Tibial nerve (tissue), 3 donors: ENCODE measurements around the gene TM2D1.

ENCODE experiments used
- POLR2A ChIP-seq, 2 donors: fragments of 450-650 bp; IDR thresholded peaks; one replicate each; pipeline ENCODE4 v1.6.1; 2017; ENCODE audit warnings: antibody characterized with exemption in 2 of 2, mild to moderate bottlenecking in 2 of 2, moderate library complexity in 2 of 2
- TF ChIP-seq, protein P1 (sequence below), 5 experiments: fragments of 200-600 bp in 3 of 5; fragments of 450-650 bp in 2 of 5; sonication (generic) in 3 of 5; IDR thresholded peaks; one replicate each; pipeline ENCODE4 v1.5.1; 2016 to 2019; ENCODE audit warnings: antibody characterized with exemption in 5 of 5, mild to moderate bottlenecking in 3 of 5, moderate library complexity in 2 of 5

DNA sequence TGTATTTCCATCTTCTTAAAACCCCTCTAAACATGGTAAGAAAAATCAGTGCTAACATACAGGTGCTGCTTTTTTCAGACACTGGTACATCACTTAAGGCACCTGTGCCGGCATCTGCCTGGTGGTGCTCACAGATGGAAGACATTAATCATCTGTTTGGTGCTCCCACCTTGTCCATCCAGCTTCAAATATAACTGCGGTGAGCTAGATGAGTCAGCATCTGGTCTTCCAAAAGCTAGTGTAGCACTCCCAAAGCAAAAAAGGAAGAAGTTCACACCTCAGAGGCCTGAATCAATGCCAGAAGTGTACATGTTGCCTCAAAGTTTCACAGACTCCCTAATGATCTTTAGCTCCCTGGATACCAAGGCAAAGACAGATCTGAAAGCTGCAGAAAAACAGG is 44.4 kb downstream of the TM2D1 start:
- TF ChIP-seq POLR2A (IDR thresholded peaks at IDR 0.05): no peak
- TF ChIP-seq, protein P1, sequence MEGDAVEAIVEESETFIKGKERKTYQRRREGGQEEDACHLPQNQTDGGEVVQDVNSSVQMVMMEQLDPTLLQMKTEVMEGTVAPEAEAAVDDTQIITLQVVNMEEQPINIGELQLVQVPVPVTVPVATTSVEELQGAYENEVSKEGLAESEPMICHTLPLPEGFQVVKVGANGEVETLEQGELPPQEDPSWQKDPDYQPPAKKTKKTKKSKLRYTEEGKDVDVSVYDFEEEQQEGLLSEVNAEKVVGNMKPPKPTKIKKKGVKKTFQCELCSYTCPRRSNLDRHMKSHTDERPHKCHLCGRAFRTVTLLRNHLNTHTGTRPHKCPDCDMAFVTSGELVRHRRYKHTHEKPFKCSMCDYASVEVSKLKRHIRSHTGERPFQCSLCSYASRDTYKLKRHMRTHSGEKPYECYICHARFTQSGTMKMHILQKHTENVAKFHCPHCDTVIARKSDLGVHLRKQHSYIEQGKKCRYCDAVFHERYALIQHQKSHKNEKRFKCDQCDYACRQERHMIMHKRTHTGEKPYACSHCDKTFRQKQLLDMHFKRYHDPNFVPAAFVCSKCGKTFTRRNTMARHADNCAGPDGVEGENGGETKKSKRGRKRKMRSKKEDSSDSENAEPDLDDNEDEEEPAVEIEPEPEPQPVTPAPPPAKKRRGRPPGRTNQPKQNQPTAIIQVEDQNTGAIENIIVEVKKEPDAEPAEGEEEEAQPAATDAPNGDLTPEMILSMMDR (IDR thresholded peaks at IDR 0.05): no peak
